H1 (cell line): ENCODE measurements around the gene DEGS1. TPM values are rescaled to one million over a fixed set of nuclear protein-coding genes. Genes with fewer than 3 reads are reported as not detected.

Source experiments
- CTCF ChIA-PET: fragments of 300-600 bp; sonication (Branson Sonifier 250); formaldehyde crosslinking; loops from one replicate; lab custom pipeline; 2021; ENCODE audit not compliant: partially characterized antibody; lab: Charles Lee
- POLR2A ChIA-PET: fragments of 300-600 bp; sonication (Branson Sonifier 250); formaldehyde crosslinking; loops from one replicate; lab custom pipeline; 2021; ENCODE audit warnings: inconsistent platforms; ENCODE audit not compliant: partially characterized antibody; lab: Charles Lee
- DNase-seq, 2 experiments: peaks; one replicate each; pipeline versions ENCODE4 v3.0.0 to v3.0.0-alpha.2; 2010 to 2022; ENCODE audit warnings: low spot score in 2 of 2, low read depth in 1 of 2, mixed read lengths in 1 of 2
- FAIRE-seq: peaks from 2 replicates; lab custom pipeline; 2011; peaks lifted over from hg19 to GRCh38; lab: Jason Lieb, UNC
- H2AFZ ChIP-seq: 2 replicates; pipeline ENCODE4 v1.8.1; 2012; ENCODE audit warnings: low read length, inconsistent platforms
- H2AK5ac ChIP-seq: 2 replicates; pipeline ENCODE4 v1.6.1; 2013; ENCODE audit warnings: low read depth, low read length
- H2BK120ac ChIP-seq: replicated peaks from 2 replicates; pipeline ENCODE3; 2013; ENCODE audit warnings: low read depth, low read length, inconsistent platforms
- H2BK12ac ChIP-seq: 2 replicates; pipeline ENCODE4 v1.6.1; 2013; ENCODE audit warnings: low read depth, low read length
- H2BK15ac ChIP-seq: 2 replicates; pipeline ENCODE4 v1.6.1; 2013; ENCODE audit warnings: low read length
- H2BK20ac ChIP-seq: 2 replicates; pipeline ENCODE4 v1.6.1; 2013; ENCODE audit warnings: low read length
- H2BK5ac ChIP-seq: 2 replicates; pipeline ENCODE4 v1.6.1; 2013; ENCODE audit warnings: low read depth, low read length
- H3K14ac ChIP-seq: 2 replicates; pipeline ENCODE4 v1.6.1; 2013; ENCODE audit warnings: inconsistent platforms; ENCODE audit not compliant: insufficient read length
- H3K18ac ChIP-seq: 2 replicates; pipeline ENCODE4 v1.6.1; 2013; ENCODE audit warnings: low read length; ENCODE audit errors: extremely low read depth
- H3K23ac ChIP-seq: 2 replicates; pipeline ENCODE4 v1.6.1; 2013; ENCODE audit warnings: inconsistent platforms; ENCODE audit not compliant: insufficient read length
- H3K23me2 ChIP-seq: 2 replicates; pipeline ENCODE4 v1.6.1; 2013; ENCODE audit warnings: low read depth, low read length
- H3K27ac ChIP-seq: 2 replicates; pipeline ENCODE4 v1.6.1; 2011; ENCODE audit warnings: low read depth, low read length, inconsistent platforms
- H3K27me3 ChIP-seq, 4 experiments: replicated peaks in 1 of 4; 1 replicate in 1 of 4; 2 replicates in 3 of 4; pipeline versions ENCODE4 v1.6.1 to v1.8.1; 2011 to 2013; ENCODE audit warnings: low read length in 3 of 4, mild to moderate bottlenecking in 3 of 4, inconsistent platforms in 2 of 4, mixed read lengths in 2 of 4, moderate library complexity in 1 of 4; ENCODE audit not compliant: control insufficient read depth in 3 of 4, insufficient read depth in 3 of 4; ENCODE audit errors: extremely low read depth in 1 of 4
- H3K36me3 ChIP-seq, 4 experiments: 2 replicates each; pipeline versions ENCODE4 v1.6.1 to v1.8.1; 2011 to 2013; ENCODE audit warnings: mild to moderate bottlenecking in 4 of 4, low read length in 3 of 4, moderate library complexity in 2 of 4, control low read depth in 1 of 4, inconsistent platforms in 1 of 4; ENCODE audit not compliant: insufficient read depth in 4 of 4, control insufficient read depth in 2 of 4
- H3K4ac ChIP-seq: replicated peaks from 2 replicates; pipeline ENCODE3; 2013; ENCODE audit warnings: low read length, low read depth, mixed read lengths, inconsistent platforms; ENCODE audit not compliant: insufficient read length
- H3K4me1 ChIP-seq, 4 experiments: replicated peaks in 1 of 4; 1 replicate in 1 of 4; 2 replicates in 3 of 4; pipeline versions ENCODE4 v1.6.1 to v1.8.1; 2011 to 2013; ENCODE audit warnings: low read length in 3 of 4, inconsistent platforms in 2 of 4, mixed read lengths in 1 of 4; ENCODE audit not compliant: insufficient read depth in 4 of 4, control insufficient read depth in 3 of 4
- H3K4me2 ChIP-seq, 2 experiments: 2 replicates each; pipeline versions ENCODE4 v1.6.1 to v1.8.1; 2011 to 2013; ENCODE audit warnings: low read depth in 2 of 2, low read length in 2 of 2, control low read depth in 1 of 2, inconsistent platforms in 1 of 2, mild to moderate bottlenecking in 1 of 2; ENCODE audit not compliant: insufficient read depth in 1 of 2
- H3K4me3 ChIP-seq, 4 experiments: fragments of 200-600, 300-600 bp in 1 of 4; sonication (generic), shearing (Covaris generic), sonication (Bioruptor Twin) in 1 of 4; 2 replicates each; pipeline versions ENCODE4 v1.5.1 to v1.8.1; 2011 to 2016; ENCODE audit warnings: low read length in 4 of 4, low read depth in 3 of 4, control low read depth in 2 of 4, inconsistent platforms in 2 of 4, mild to moderate bottlenecking in 2 of 4, mixed read lengths in 1 of 4, moderate library complexity in 1 of 4; ENCODE audit not compliant: insufficient read depth in 2 of 4; ENCODE audit errors: extremely low read depth in 1 of 4
- H3K56ac ChIP-seq: replicated peaks from 2 replicates; pipeline ENCODE3; 2013; ENCODE audit warnings: low read depth, mild to moderate bottlenecking, mixed read lengths, low read length, inconsistent platforms; ENCODE audit not compliant: insufficient read length
- H3K79me1 ChIP-seq: 2 replicates; pipeline ENCODE4 v1.6.1; 2013; ENCODE audit warnings: low read depth, low read length, control low read depth
- H3K79me2 ChIP-seq, 2 experiments: 2 replicates each; pipeline versions ENCODE4 v1.6.1 to v1.8.1; 2012 to 2013; ENCODE audit warnings: low read length in 2 of 2, mild to moderate bottlenecking in 2 of 2, inconsistent platforms in 1 of 2; ENCODE audit not compliant: insufficient read depth in 2 of 2, control insufficient read depth in 1 of 2
- H3K9ac ChIP-seq, 4 experiments: replicated peaks in 1 of 4; 1 replicate in 1 of 4; 2 replicates in 3 of 4; pipeline versions ENCODE4 v1.6.1 to v1.8.1; 2011 to 2013; ENCODE audit warnings: low read depth in 3 of 4, low read length in 3 of 4, control low read depth in 2 of 4, mild to moderate bottlenecking in 2 of 4, moderate library complexity in 2 of 4, inconsistent platforms in 1 of 4; ENCODE audit errors: extremely low read depth in 1 of 4
- H3K9me3 ChIP-seq, 2 experiments: 2 replicates each; pipeline versions ENCODE4 v1.6.1 to v1.8.1; 2012 to 2013; ENCODE audit warnings: mild to moderate bottlenecking in 2 of 2, moderate library complexity in 2 of 2, control low read depth in 1 of 2, inconsistent platforms in 1 of 2, low read depth in 1 of 2, low read length in 1 of 2, mixed read lengths in 1 of 2; ENCODE audit not compliant: insufficient read depth in 2 of 2
- H4K20me1 ChIP-seq, 2 experiments: replicated peaks in 1 of 2; 2 replicates each; pipeline versions ENCODE3 to v1.8.1; 2011 to 2013; ENCODE audit warnings: inconsistent platforms in 2 of 2, low read length in 2 of 2, mild to moderate bottlenecking in 1 of 2; ENCODE audit not compliant: insufficient read depth in 2 of 2, control insufficient read depth in 1 of 2
- H4K5ac ChIP-seq: 2 replicates; pipeline ENCODE4 v1.6.1; 2013; ENCODE audit warnings: low read length, low read depth, mixed read lengths, inconsistent platforms; ENCODE audit not compliant: insufficient read length
- H4K8ac ChIP-seq: 2 replicates; pipeline ENCODE4 v1.8.0; 2013; ENCODE audit warnings: mild to moderate bottlenecking, moderate library complexity, low read length, inconsistent platforms; ENCODE audit not compliant: insufficient read depth; ENCODE audit errors: extremely low read depth
- H4K91ac ChIP-seq: replicated peaks from 2 replicates; pipeline ENCODE3; 2013; ENCODE audit warnings: low read length, mixed read lengths, inconsistent platforms; ENCODE audit not compliant: insufficient read length
- BCL11A ChIP-seq, 2 experiments: IDR thresholded peaks; one replicate each; pipeline ENCODE4 v1.6.1; 2011; ENCODE audit warnings: low read depth in 2 of 2, low read length in 2 of 2, mild to moderate bottlenecking in 2 of 2
- BRCA1 ChIP-seq: IDR thresholded peaks from 2 replicates; pipeline ENCODE4 v1.6.1; 2012; ENCODE audit warnings: low read depth, low read length, improper control_type of control experiment
- CREB1 ChIP-seq: IDR thresholded peaks from 2 replicates; pipeline ENCODE4 v1.6.1; 2012; ENCODE audit warnings: inconsistent platforms
- E2F6 ChIP-seq: IDR thresholded peaks from 2 replicates; pipeline ENCODE4 v1.6.1; 2012; ENCODE audit warnings: inconsistent platforms
- KDM1A ChIP-seq: fragments of 200-600, 300-600 bp; sonication (generic); IDR thresholded peaks from 2 replicates; pipeline ENCODE4 v1.7.1; 2016; ENCODE audit warnings: mild to moderate bottlenecking, low read length, borderline replicate concordance
- MAFK ChIP-seq: IDR thresholded peaks from 2 replicates; pipeline ENCODE4 v1.6.1; 2012; ENCODE audit warnings: low read depth, mild to moderate bottlenecking, improper control_type of control experiment, low read length
- RFX5 ChIP-seq: IDR thresholded peaks from 2 replicates; pipeline ENCODE4 v1.6.1; 2011; ENCODE audit warnings: low read depth, low read length, improper control_type of control experiment, borderline replicate concordance
- RXRA ChIP-seq: IDR thresholded peaks from 2 replicates; pipeline ENCODE4 v1.6.1; 2011; ENCODE audit warnings: low read depth, mild to moderate bottlenecking, low read length, moderate library complexity; ENCODE audit not compliant: insufficient read depth
- SAP30 ChIP-seq: fragments of 300-600 bp; sonication (generic); IDR thresholded peaks from 2 replicates; pipeline ENCODE4 v1.7.1; 2012; ENCODE audit warnings: low read length, moderate library complexity, mild to moderate bottlenecking, inconsistent platforms; ENCODE audit not compliant: insufficient read depth, insufficient replicate concordance
- SIRT6 ChIP-seq: IDR thresholded peaks from one replicate; pipeline ENCODE4 v1.7.1; 2012; ENCODE audit warnings: low read length, inconsistent platforms
- SIX5 ChIP-seq: IDR thresholded peaks from 2 replicates; pipeline ENCODE4 v1.6.1; 2011; ENCODE audit warnings: mild to moderate bottlenecking, low read depth, low read length
- TAF1 ChIP-seq: IDR thresholded peaks from 2 replicates; pipeline ENCODE4 v1.6.1; 2011; ENCODE audit warnings: mild to moderate bottlenecking, low read depth, low read length
- TEAD4 ChIP-seq: IDR thresholded peaks from 2 replicates; pipeline ENCODE4 v1.6.1; 2012; ENCODE audit warnings: low read depth, low read length, inconsistent platforms, mixed read lengths
- WGBS, 2 experiments: shearing (Covaris generic) in 1 of 2; methylation state at CpG; one replicate each; pipeline versions ENCODE4 v1.1.6 to v1.1.7; 2013 to 2015; ENCODE audit warnings: low lambda C conversion rate in 2 of 2, mixed read lengths in 2 of 2, inconsistent platforms in 1 of 2, low coverage in 1 of 2, missing lambda C conversion rate in 1 of 2; ENCODE audit not compliant: insufficient replicate concordance in 2 of 2, insufficient coverage in 1 of 2, insufficient read length in 1 of 2; ENCODE audit errors: extremely low coverage in 1 of 2, missing lambda C conversion rate in 1 of 2; 5-methylcytosine and 5-hydroxymethylcytosine counted together
- polyA plus RNA-seq, 7 experiments: library from polyadenylated mRNA; depleted of rRNA in 3 of 7; stranded (reverse) in 5 of 7; unstranded in 2 of 7; fragments of >200 nt in 5 of 7; fragments of 200-250 nt in 2 of 7; gene quantifications; 1 replicate in 5 of 7; 2 replicates in 1 of 7; 4 replicates in 1 of 7; pipeline versions ENCODE4 v1.2.1 to v1.2.3, GENCODE V29; 2011 to 2013; ENCODE audit warnings: missing spikeins in 2 of 7, mixed read lengths in 2 of 7
- total RNA-seq: library from RNA; stranded (reverse); fragmentation: NEBNext Ultra II Directional; extraction: Animal tissue kit (Norgen Biotek cat#: 25700); gene quantifications from 2 replicates; pipeline ENCODE4 v1.2.1, GENCODE V29; 2021

Gene DEGS1
- total and polyA plus RNA-seq, 2 of the 8 experiments (the other 6 are each of a cell fraction or from before 2014, with no cell fraction given), result 46.1 to 114 TPM

- Histone ChIP-seq H2BK15ac (no peak overlapping the region), H3K9me3 (no peaks in the 10 kb centered on the region), H3K14ac (no peak overlapping the region), H2AK5ac (no peak overlapping the region), H3K4me2 (no peak overlapping the region), H3K18ac (no peak overlapping the region), H3K79me2 (peaks cover 0 to 4% of the 10 kb centered on the region in 2 experiments; a peak in 2 of 4 replicates), H3K4me3 (no peak overlapping the region), H3K9ac (no peak overlapping the region), H3K27me3 (no peaks in the 10 kb centered on the region), H3K79me1 (no peaks in the 10 kb centered on the region), H2BK120ac (no peak overlapping the region), H2AFZ (no peak overlapping the region), H3K23me2 (no peaks in the 10 kb centered on the region), H3K27ac (no peak overlapping the region), H2BK12ac (no peak overlapping the region), H4K91ac (no peak overlapping the region), H3K4ac (no peak overlapping the region), H3K56ac (no peak overlapping the region), H3K23ac (no peak overlapping the region), H2BK20ac (no peak overlapping the region), H4K20me1 (no peaks in the 10 kb centered on the region), H3K4me1 (no peaks in the 10 kb centered on the region), H2BK5ac (no peak overlapping the region), H4K8ac (no peak overlapping the region), H3K36me3 (peaks cover 17 to 66% (median 43%) of the 10 kb centered on the region in 4 experiments), H4K5ac (no peak overlapping the region)
- WGBS, 2 experiments, result 92% methylated on average over 5 of the region's 5 CpGs; no CpG with 5 or more reads in 1 of the 2 experiments
- TF ChIP-seq SIX5 (no peak), E2F6 (no peak), KDM1A (no peak), CREB1 (no peak), MAFK (no peak), TAF1 (no peak), TEAD4 (no peak), SAP30 (no peak), BCL11A (IDR thresholded peaks at IDR 0.05; ENCODE audit: low read depth in 2 of 2, low read length in 2 of 2) (no peak), BRCA1 (no peak), RFX5 (no peak), RXRA (no peak), SIRT6 (no peak)
- DNase-seq (no peak), FAIRE-seq (no peak)
- ChIA-PET POLR2A (no interaction called here), CTCF (no interaction called here)
Measured at GRCh38 chr1:224133741-224134299, 49.2 kb upstream of the DEGS1 start.
